Panc1 (cell line): ENCODE measurements around the gene GMCL2.

Source experiments
- POLR2AphosphoS5 ChIP-seq: IDR thresholded peaks from 2 replicates; pipeline ENCODE4 v1.6.1; 2012; ENCODE audit warnings: mild to moderate bottlenecking, low read depth, low read length, moderate library complexity
- TF ChIP-seq, protein P1 (sequence below): fragments of 450-650 bp; IDR thresholded peaks from 2 replicates; pipeline ENCODE4 v1.5.1; 2017; ENCODE audit warnings: mild to moderate bottlenecking

- TF ChIP-seq, protein P1, sequence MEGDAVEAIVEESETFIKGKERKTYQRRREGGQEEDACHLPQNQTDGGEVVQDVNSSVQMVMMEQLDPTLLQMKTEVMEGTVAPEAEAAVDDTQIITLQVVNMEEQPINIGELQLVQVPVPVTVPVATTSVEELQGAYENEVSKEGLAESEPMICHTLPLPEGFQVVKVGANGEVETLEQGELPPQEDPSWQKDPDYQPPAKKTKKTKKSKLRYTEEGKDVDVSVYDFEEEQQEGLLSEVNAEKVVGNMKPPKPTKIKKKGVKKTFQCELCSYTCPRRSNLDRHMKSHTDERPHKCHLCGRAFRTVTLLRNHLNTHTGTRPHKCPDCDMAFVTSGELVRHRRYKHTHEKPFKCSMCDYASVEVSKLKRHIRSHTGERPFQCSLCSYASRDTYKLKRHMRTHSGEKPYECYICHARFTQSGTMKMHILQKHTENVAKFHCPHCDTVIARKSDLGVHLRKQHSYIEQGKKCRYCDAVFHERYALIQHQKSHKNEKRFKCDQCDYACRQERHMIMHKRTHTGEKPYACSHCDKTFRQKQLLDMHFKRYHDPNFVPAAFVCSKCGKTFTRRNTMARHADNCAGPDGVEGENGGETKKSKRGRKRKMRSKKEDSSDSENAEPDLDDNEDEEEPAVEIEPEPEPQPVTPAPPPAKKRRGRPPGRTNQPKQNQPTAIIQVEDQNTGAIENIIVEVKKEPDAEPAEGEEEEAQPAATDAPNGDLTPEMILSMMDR, result no peak
- TF ChIP-seq POLR2AphosphoS5, result no peak
Observed at GRCh38 chr5:178155065-178155464, 32.1 kb downstream of the GMCL2 start.
